ENCODE measurements around the gene ARRDC3. TPM values are rescaled to one million over a fixed set of nuclear protein-coding genes. Genes with fewer than 3 reads are reported as not detected.
A peak's percentile ranks its signal among the peaks of the same experiment; 100 is the strongest.

Gene ARRDC3
- total RNA-seq, 1 experiment from 2014 or later, result 2.8 TPM

DNA sequence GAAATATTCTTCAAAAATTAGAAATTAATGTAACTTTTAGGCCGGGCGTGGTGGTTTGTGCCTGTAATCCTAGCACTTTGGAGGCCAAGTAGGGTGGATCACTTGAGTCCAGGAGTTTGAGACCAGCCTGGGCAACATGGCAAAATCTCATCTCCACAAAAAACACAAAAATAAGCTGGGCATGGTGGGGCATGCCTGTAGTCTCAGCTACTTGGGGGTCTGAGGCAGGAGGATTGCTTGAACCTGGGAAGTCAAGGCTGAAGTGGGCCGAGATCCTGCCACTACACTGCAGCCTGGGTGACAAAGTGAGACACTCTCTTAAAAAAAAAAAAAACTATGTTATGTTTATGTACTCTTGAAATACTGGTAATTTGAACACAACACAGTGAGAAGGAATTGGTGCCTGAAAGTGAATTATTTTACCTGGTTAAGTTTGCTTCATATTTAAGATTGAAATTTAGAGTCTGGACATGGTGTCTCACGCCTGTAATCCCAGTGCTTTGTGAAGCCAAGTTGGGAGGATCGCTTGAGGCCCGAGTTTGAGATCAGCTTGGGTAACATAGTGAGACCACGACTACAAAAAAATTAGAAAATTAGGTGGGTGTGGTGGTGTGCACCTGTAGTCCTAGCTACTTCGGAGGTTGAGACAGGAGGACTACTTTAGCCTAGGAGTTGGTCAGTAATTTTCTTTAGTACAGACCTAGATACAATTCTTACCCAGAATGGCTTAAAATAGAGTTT is 15.0 kb downstream of the ARRDC3 start:
- H2BK5ac ChIP-seq (ENCODE audit: insufficient read length, low read length), result no peak overlapping the region
- no peak overlapping the region for H3K56ac ChIP-seq (ENCODE audit: insufficient read length, low read depth, low read length)
- H3K36me3 Mint-ChIP-seq (ENCODE audit: insufficient read depth in 1 of 3, low read depth in 3 of 3), result peaks cover 16 to 48% (median 19%) of the 10 kb centered on the region in 3 experiments; a peak in 6 of 7 replicates
- H3K27ac ChIP-seq (ENCODE audit: insufficient read length, low read depth, low read length), result no peak overlapping the region
- no peak overlapping the region for H2AFZ ChIP-seq (ENCODE audit: low read length)
- no peaks in the 10 kb centered on the region for H3K4me1 Mint-ChIP-seq
- H3K4me2 ChIP-seq (ENCODE audit: insufficient read depth, insufficient read length, low read length), result no peak overlapping the region
- H3K18ac ChIP-seq (ENCODE audit: insufficient read length, low read depth, low read length), result no peak overlapping the region
- no peaks in the 10 kb centered on the region for H3K23me2 ChIP-seq (ENCODE audit: insufficient read length, low read depth, low read length, poor library complexity, severe bottlenecking)
- no peaks in the 10 kb centered on the region for H3K9me3 ChIP-seq (ENCODE audit: control insufficient read depth, low read depth, low read length)
- WGBS (ENCODE audit: extremely low coverage, insufficient read length, low lambda C conversion rate), result no CpG with 5 or more reads among the region's 8 CpGs
- no peak overlapping the region for H3K14ac ChIP-seq (ENCODE audit: insufficient read depth, low read length)
- no peak overlapping the region for H2BK20ac ChIP-seq (ENCODE audit: low read depth, low read length, poor library complexity, severe bottlenecking)
- no peak overlapping the region for H3K4ac ChIP-seq (ENCODE audit: low read depth, low read length)
- H2BK120ac ChIP-seq (ENCODE audit: low read depth, low read length, poor library complexity, severe bottlenecking), result no peak overlapping the region
- H2BK12ac ChIP-seq (ENCODE audit: insufficient read length, low read depth, low read length), result no peak overlapping the region
- H4K5ac ChIP-seq (ENCODE audit: insufficient read length, low read depth, low read length), result no peak overlapping the region
- H3K27ac Mint-ChIP-seq, result peak overlapping the region in 1 of 3 experiments; percentile 65; a peak in 3 of 7 replicates
- no peak overlapping the region for H3K23ac ChIP-seq (ENCODE audit: insufficient read length, low read depth, low read length)
- H3K27me3 ChIP-seq (ENCODE audit: insufficient read depth, low read length), result no peaks in the 10 kb centered on the region
- H3K4me1 ChIP-seq (ENCODE audit: insufficient read depth, low read length), result no peaks in the 10 kb centered on the region
- no peak overlapping the region for H4K91ac ChIP-seq (ENCODE audit: insufficient read length, low read depth, low read length)
- H2BK15ac ChIP-seq (ENCODE audit: low read depth, low read length), result no peak overlapping the region
- H4K8ac ChIP-seq (replicated peaks; ENCODE audit: insufficient read length, low read depth, low read length), result no peak overlapping the region
- TF ChIP-seq, protein P1, sequence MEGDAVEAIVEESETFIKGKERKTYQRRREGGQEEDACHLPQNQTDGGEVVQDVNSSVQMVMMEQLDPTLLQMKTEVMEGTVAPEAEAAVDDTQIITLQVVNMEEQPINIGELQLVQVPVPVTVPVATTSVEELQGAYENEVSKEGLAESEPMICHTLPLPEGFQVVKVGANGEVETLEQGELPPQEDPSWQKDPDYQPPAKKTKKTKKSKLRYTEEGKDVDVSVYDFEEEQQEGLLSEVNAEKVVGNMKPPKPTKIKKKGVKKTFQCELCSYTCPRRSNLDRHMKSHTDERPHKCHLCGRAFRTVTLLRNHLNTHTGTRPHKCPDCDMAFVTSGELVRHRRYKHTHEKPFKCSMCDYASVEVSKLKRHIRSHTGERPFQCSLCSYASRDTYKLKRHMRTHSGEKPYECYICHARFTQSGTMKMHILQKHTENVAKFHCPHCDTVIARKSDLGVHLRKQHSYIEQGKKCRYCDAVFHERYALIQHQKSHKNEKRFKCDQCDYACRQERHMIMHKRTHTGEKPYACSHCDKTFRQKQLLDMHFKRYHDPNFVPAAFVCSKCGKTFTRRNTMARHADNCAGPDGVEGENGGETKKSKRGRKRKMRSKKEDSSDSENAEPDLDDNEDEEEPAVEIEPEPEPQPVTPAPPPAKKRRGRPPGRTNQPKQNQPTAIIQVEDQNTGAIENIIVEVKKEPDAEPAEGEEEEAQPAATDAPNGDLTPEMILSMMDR (conservative IDR thresholded peaks at IDR 0.05), result no peak
- no peak overlapping the region for H3T11ph ChIP-seq (ENCODE audit: low read length)
- no peaks in the 10 kb centered on the region for H3K9me3 Mint-ChIP-seq
- no peak overlapping the region for H3K9ac ChIP-seq (ENCODE audit: extremely low read depth, insufficient read length, low read length)
- DNase-seq, result no peak
- H3K4me3 Mint-ChIP-seq, result no peak overlapping the region
- no peaks in the 10 kb centered on the region for H4K20me1 ChIP-seq (ENCODE audit: control insufficient read depth, insufficient read depth, insufficient read length)
- H2AK5ac ChIP-seq (ENCODE audit: insufficient read length, low read length), result no peak overlapping the region
- H3K27me3 Mint-ChIP-seq (ENCODE audit: low read depth), result no peaks in the 10 kb centered on the region
- no peaks in the 10 kb centered on the region for H3K79me1 ChIP-seq (ENCODE audit: insufficient read depth, low read depth, low read length, poor library complexity, severe bottlenecking)
- no peaks in the 10 kb centered on the region for H3K79me2 ChIP-seq (ENCODE audit: insufficient read depth, low read length)

Measured in H9 (cell line).